Heart left ventricle (tissue), 13 donors: ENCODE measurements around the gene ZNF740.

Source experiments
- POLR2A ChIP-seq, 2 donors: fragments of 450-650 bp; IDR thresholded peaks; one replicate each; pipeline ENCODE4 v1.6.1; 2017; ENCODE audit warnings: antibody characterized with exemption in 2 of 2, mild to moderate bottlenecking in 2 of 2, moderate library complexity in 2 of 2
- TF ChIP-seq, protein P1 (sequence below), 12 donors: fragments of 200-600 bp; sonication (generic) in 4 of 12; IDR thresholded peaks; one replicate each; pipeline versions ENCODE4 v1.5.0 to v1.8.0; 2018 to 2022; ENCODE audit warnings: antibody characterized with exemption in 12 of 12, mild to moderate bottlenecking in 5 of 12
- donor health status: ischemic (EF 13 %, LVEDD 7.1; RV severe dilation, severe dysfunction).
- donor health status: DM: no; HTN: yes; CAD: no.
- donor health status: DM: no; HTN: no; CAD: no.
- donor health status: ischemic (EF 25% LVEDD 6.9; RV normal size, moderate dysfunction).
- donor health status: ischemic (EF 25% LVEDD 5.7; RV mildly dilated, moderate dysfunction).
- donor health status: ischemic (EF 35%, LVEDD 5.7; RV mildly dilated, moderate dysfunction).
- donor health status: nonischemic (EF 11% LVEDD 7.7; RV severe dilation, severe dysfunction).
- donor health status: DM: yes; HTN: yes; CAD: no.
- donor health status: PGD.
- donor health status: ischemic (EF 29% LVEDD 5.4; RV normal size, mild dysfunction).
- donor health status: nonischemic (EF 23%, LVEDD 6.1; RV moderate dilation, normal function).

DNA sequence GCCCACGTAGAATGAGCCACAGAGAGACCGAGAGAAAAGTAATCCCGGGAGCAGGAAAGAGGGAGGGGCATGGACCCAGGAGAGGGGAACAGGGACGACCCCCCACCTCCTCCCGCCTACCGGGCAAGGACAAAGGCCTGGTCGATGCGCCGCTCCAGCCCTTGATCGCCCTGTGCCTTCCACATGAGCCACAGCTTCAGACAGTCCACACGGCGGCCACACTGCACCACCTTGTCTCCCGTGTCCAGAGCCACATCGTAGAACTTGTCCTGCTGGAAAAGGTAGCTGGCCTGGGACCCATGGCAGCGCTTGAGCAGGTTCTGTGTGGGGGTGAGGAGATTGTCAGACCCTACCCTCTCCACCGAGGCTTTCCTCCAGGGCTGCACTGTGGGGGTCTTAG is 20.5 kb upstream of the ZNF740 start:
- TF ChIP-seq POLR2A (IDR thresholded peaks at IDR 0.05) = no peak
- TF ChIP-seq, protein P1, sequence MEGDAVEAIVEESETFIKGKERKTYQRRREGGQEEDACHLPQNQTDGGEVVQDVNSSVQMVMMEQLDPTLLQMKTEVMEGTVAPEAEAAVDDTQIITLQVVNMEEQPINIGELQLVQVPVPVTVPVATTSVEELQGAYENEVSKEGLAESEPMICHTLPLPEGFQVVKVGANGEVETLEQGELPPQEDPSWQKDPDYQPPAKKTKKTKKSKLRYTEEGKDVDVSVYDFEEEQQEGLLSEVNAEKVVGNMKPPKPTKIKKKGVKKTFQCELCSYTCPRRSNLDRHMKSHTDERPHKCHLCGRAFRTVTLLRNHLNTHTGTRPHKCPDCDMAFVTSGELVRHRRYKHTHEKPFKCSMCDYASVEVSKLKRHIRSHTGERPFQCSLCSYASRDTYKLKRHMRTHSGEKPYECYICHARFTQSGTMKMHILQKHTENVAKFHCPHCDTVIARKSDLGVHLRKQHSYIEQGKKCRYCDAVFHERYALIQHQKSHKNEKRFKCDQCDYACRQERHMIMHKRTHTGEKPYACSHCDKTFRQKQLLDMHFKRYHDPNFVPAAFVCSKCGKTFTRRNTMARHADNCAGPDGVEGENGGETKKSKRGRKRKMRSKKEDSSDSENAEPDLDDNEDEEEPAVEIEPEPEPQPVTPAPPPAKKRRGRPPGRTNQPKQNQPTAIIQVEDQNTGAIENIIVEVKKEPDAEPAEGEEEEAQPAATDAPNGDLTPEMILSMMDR (IDR thresholded peaks at IDR 0.05) = no peak
